ENCODE results near the gene LDLRAD4.
A peak's percentile ranks its signal among the peaks of the same experiment; 100 is the strongest.

LDLRAD4 gene

DNA sequence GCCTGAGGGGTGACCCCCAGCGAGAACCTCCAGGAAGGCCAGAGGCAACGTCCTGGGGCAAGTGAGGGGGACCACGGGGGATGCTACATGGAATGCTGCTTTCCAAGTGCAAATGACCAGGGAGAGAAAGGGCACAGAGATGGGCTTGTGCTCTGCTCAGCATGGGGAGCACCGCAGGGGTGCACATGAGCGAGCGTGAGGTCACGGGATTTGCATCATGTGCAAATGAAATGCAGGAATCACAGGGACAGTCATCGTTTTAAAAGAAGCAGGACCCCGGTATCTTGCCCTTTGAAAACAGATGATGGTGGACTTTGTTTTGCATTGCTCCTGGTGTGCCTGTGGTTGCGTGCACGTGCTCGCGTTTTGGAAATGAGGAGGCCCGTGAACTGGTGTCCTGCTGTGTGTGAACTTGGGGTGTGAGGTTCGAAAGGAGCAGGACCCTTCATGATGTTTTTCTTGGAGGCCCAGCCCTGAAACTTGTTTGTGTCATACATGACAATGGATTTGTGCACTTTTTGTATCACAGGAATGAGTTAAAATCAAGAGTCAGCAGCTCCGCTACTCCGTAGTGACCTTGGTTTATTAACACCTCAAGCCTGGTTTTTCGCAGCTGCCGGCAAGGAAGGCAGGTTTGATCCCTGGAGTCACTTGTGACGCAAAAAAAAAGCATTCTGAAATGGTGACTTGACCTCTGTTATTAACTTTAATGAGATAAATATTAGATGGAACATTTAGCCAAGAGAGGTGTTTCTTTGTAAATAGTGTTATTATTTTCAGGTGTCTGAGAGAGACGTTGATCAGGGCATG is 234.5 kb downstream of the LDLRAD4 start:
- Histone ChIP-seq H3K4me3 (ENCODE audit: low read depth in 1 of 2, low read length in 2 of 2) (no peak overlapping the region), H3K79me2 (ENCODE audit: insufficient read depth, low read length) (peaks cover 100% of the 10 kb centered on the region), H4K20me1 (ENCODE audit: insufficient read depth, low read length) (peaks cover 87% of the 10 kb centered on the region), H3K4me1 (ENCODE audit: insufficient read depth, low read length) (peaks cover 99% of the 10 kb centered on the region), H3K27ac (ENCODE audit: low read length) (peak overlapping the region; percentile 81), H3K36me3 (ENCODE audit: insufficient read depth, low read length) (peaks cover 77% of the 10 kb centered on the region), H3K27me3 (ENCODE audit: insufficient read depth, low read length, poor library complexity) (no peaks in the 10 kb centered on the region), H3K9ac (ENCODE audit: low read depth, low read length) (no peak overlapping the region), H3K4me2 (ENCODE audit: insufficient read depth, low read length) (peak overlapping the region; percentile 49; the same call in 1 of the 2 replicates), H3K9me3 (ENCODE audit: insufficient read depth, low read length, severe bottlenecking) (no peaks in the 10 kb centered on the region), H2AFZ (ENCODE audit: low read depth, low read length) (no peak overlapping the region)
- no peak for TF ChIP-seq EZH2 (IDR thresholded peaks at IDR 0.05; ENCODE audit: borderline replicate concordance, low read depth, low read length, severe bottlenecking)
- TF ChIP-seq, protein P1, sequence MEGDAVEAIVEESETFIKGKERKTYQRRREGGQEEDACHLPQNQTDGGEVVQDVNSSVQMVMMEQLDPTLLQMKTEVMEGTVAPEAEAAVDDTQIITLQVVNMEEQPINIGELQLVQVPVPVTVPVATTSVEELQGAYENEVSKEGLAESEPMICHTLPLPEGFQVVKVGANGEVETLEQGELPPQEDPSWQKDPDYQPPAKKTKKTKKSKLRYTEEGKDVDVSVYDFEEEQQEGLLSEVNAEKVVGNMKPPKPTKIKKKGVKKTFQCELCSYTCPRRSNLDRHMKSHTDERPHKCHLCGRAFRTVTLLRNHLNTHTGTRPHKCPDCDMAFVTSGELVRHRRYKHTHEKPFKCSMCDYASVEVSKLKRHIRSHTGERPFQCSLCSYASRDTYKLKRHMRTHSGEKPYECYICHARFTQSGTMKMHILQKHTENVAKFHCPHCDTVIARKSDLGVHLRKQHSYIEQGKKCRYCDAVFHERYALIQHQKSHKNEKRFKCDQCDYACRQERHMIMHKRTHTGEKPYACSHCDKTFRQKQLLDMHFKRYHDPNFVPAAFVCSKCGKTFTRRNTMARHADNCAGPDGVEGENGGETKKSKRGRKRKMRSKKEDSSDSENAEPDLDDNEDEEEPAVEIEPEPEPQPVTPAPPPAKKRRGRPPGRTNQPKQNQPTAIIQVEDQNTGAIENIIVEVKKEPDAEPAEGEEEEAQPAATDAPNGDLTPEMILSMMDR (IDR thresholded peaks at IDR 0.05; ENCODE audit: borderline replicate concordance, extremely low read depth, low read length, poor library complexity, severe bottlenecking), result no peak
- DNase-seq (peak; percentile 2), ATAC-seq (ENCODE audit: insufficient read depth, low read depth) (no peak)

DNA sequence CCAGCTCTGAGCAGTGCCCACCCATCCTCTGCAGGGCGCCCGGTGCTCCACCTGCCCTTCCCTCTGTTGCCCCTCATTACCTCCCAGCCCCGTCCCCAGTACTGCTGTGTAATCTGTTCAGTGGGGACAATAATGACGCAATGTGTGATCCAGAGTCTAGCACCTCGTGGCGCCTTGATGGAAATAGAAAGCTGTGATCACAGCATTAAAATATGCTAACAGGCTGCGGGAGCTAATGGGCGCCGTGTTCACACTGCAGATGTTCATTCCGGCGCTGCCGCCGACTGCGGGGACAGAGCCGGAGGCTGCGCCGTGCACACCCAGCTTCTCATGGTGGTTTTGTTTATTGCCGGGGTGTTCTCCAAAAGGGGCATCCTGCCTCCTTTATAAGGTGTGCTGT is 235.2 kb downstream of the LDLRAD4 start:
- H3K4me1 ChIP-seq (ENCODE audit: insufficient read depth, low read length), result peaks cover 99% of the 10 kb centered on the region
- H3K4me2 ChIP-seq (ENCODE audit: insufficient read depth, low read length), result peak overlapping the region; percentile 49
- ATAC-seq (ENCODE audit: insufficient read depth, low read depth) (no peak), DNase-seq (peak; percentile 4)
- H3K9me3 ChIP-seq (ENCODE audit: insufficient read depth, low read length, severe bottlenecking), result no peaks in the 10 kb centered on the region
- H3K4me3 ChIP-seq (ENCODE audit: low read depth in 1 of 2, low read length in 2 of 2), result no peak overlapping the region
- H3K36me3 ChIP-seq (ENCODE audit: insufficient read depth, low read length), result peaks cover 77% of the 10 kb centered on the region
- no peak overlapping the region; the same call in 1 of the 2 replicates for H3K9ac ChIP-seq (ENCODE audit: low read depth, low read length)
- peak overlapping the region; percentile 81 for H3K27ac ChIP-seq (ENCODE audit: low read length)
- H2AFZ ChIP-seq (ENCODE audit: low read depth, low read length), result no peak overlapping the region
- H4K20me1 ChIP-seq (ENCODE audit: insufficient read depth, low read length), result peaks cover 83% of the 10 kb centered on the region
- H3K27me3 ChIP-seq (ENCODE audit: insufficient read depth, low read length, poor library complexity), result no peaks in the 10 kb centered on the region
- TF ChIP-seq, protein P1 (IDR thresholded peaks at IDR 0.05; ENCODE audit: borderline replicate concordance, extremely low read depth, low read length, poor library complexity, severe bottlenecking), result no peak
- no peak for TF ChIP-seq EZH2 (IDR thresholded peaks at IDR 0.05; ENCODE audit: borderline replicate concordance, low read depth, low read length, severe bottlenecking)
- H3K79me2 ChIP-seq (ENCODE audit: insufficient read depth, low read length), result peaks cover 100% of the 10 kb centered on the region

DNA sequence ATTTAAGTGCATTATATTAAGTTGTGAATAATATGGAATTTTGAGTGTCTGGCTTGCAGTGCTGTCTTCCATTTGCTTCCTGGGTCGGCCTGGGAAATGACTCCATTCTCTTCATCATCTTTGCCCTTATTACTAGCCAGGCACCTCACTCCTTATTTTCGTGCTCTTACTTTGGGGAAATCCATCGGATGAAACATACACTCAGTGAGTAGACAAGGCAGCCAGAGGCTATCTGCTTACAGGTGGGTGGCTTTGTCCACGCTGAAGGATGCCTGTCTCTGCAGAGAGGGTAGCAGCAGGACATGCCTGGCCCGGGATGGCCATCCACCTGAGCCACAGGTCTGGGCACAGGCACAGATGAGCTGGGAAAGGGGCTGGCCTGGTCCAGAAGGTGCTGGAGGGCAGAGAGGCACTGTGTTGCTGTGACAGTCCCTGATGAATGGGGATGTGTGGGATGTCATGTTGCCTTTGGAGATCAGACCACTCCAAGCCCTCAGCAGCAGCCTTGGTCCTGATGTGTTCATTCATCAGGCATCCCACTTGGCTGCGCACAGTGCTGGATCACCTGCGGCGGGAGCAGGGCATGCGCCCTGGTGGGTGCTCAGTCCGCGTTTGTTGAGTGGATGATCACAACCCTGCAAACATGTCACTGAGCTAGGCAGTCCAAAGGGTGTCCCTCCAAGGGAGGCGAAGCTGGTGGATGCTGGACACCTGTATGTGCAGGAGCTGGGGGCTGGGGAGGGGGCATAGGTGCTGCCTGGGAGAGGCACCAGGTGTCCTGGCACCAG is 236.0 kb downstream of the LDLRAD4 start:
- Histone ChIP-seq H3K9ac (ENCODE audit: low read depth, low read length) (peak overlapping the region; percentile 22; the same call in 1 of the 2 replicates), H3K9me3 (ENCODE audit: insufficient read depth, low read length, severe bottlenecking) (no peaks in the 10 kb centered on the region), H3K4me1 (ENCODE audit: insufficient read depth, low read length) (peaks cover 100% of the 10 kb centered on the region), H3K27ac (ENCODE audit: low read length) (peak overlapping the region; percentile 81), H3K4me3 (ENCODE audit: low read depth in 1 of 2, low read length in 2 of 2) (peak overlapping the region in 1 of 2 experiments; percentile 22; a peak in 1 of 4 replicates), H3K36me3 (ENCODE audit: insufficient read depth, low read length) (peaks cover 71% of the 10 kb centered on the region), H4K20me1 (ENCODE audit: insufficient read depth, low read length) (peaks cover 77% of the 10 kb centered on the region), H3K4me2 (ENCODE audit: insufficient read depth, low read length) (peak overlapping the region; percentile 49), H2AFZ (ENCODE audit: low read depth, low read length) (no peak overlapping the region), H3K79me2 (ENCODE audit: insufficient read depth, low read length) (peaks cover 100% of the 10 kb centered on the region), H3K27me3 (ENCODE audit: insufficient read depth, low read length, poor library complexity) (no peaks in the 10 kb centered on the region)
- no peak for TF ChIP-seq EZH2 (IDR thresholded peaks at IDR 0.05; ENCODE audit: borderline replicate concordance, low read depth, low read length, severe bottlenecking)
- TF ChIP-seq, protein P1 (IDR thresholded peaks at IDR 0.05; ENCODE audit: borderline replicate concordance, extremely low read depth, low read length, poor library complexity, severe bottlenecking), result no peak
- ATAC-seq (ENCODE audit: insufficient read depth, low read depth), result no peak
- no peak for DNase-seq

Measured in DND-41 (cell line).